IMR-90 (cell line): ENCODE data around the gene HMGXB3. TPM values are rescaled to one million over a fixed set of nuclear protein-coding genes. Genes with fewer than 3 reads are reported as not detected.

ENCODE experiments used
- ATAC-seq: fragments of 200-7000 bp; cut with Tn5 transposase; 2 replicates; pipeline ENCODE4 v1.9.1; 2020; ENCODE audit warnings: low read depth, mild to moderate bottlenecking, moderate library complexity
- BruUV-seq: library from RNA; stranded (reverse); fragments of 400-500 nt; replicated peaks from 2 replicates; lab custom pipeline; 2021; lab: Mats Ljungman, UMichigan
- CTCF ChIA-PET: fragments of 300-600 bp; formaldehyde crosslinking; extraction: SDS; loops from one replicate; lab custom pipeline; 2021; ENCODE audit warnings: antibody characterized with exemption; lab: Yijun Ruan, JAX
- POLR2A ChIA-PET: fragments of 300-600 bp; sonication (Branson Sonifier 250); formaldehyde crosslinking; loops from one replicate; lab custom pipeline; 2022; ENCODE audit warnings: antibody characterized with exemption; ENCODE audit not compliant: unreplicated experiment; lab: Charles Lee
- DNase-seq: peaks from one replicate; pipeline ENCODE4 v3.0.0; 2013
- H2AFZ ChIP-seq: replicated peaks from 2 replicates; pipeline ENCODE3; 2013; ENCODE audit warnings: low read length, mild to moderate bottlenecking; ENCODE audit not compliant: poor library complexity
- H2AK5ac ChIP-seq: 2 replicates; pipeline ENCODE4 v1.6.1; 2013; ENCODE audit warnings: low read depth, low read length, inconsistent platforms
- H2AK9ac ChIP-seq: replicated peaks from 2 replicates; pipeline ENCODE3; 2013; ENCODE audit warnings: mild to moderate bottlenecking, low read depth, low read length, moderate library complexity; ENCODE audit not compliant: poor library complexity
- H2BK120ac ChIP-seq: 2 replicates; pipeline ENCODE4 v1.6.1; 2013; ENCODE audit warnings: low read depth, low read length, inconsistent platforms
- H2BK15ac ChIP-seq: 3 replicates; pipeline ENCODE4 v1.6.1; 2013; ENCODE audit warnings: low read depth, low read length, inconsistent platforms
- H2BK20ac ChIP-seq: 2 replicates; pipeline ENCODE4 v1.6.1; 2013; ENCODE audit warnings: low read depth, mild to moderate bottlenecking, inconsistent platforms, low read length, moderate library complexity
- H2BK5ac ChIP-seq: 2 replicates; pipeline ENCODE4 v1.6.1; 2013; ENCODE audit warnings: mild to moderate bottlenecking, low read depth, low read length, inconsistent platforms; ENCODE audit not compliant: poor library complexity, severe bottlenecking
- H3K14ac ChIP-seq: replicated peaks from 2 replicates; pipeline ENCODE4 v1.6.1; 2013; ENCODE audit warnings: low read depth, low read length, inconsistent platforms
- H3K18ac ChIP-seq: 2 replicates; pipeline ENCODE4 v1.6.1; 2013; ENCODE audit warnings: low read depth, low read length, control low read depth
- H3K23ac ChIP-seq: 2 replicates; pipeline ENCODE4 v1.6.1; 2013; ENCODE audit warnings: low read depth, low read length, inconsistent platforms
- H3K27ac ChIP-seq: 2 replicates; pipeline ENCODE4 v1.5.1; 2013; ENCODE audit warnings: mild to moderate bottlenecking, control low read depth, low read length; ENCODE audit not compliant: insufficient read depth
- H3K27me3 ChIP-seq: 2 replicates; pipeline ENCODE4 v1.6.1; 2013; ENCODE audit warnings: low read length; ENCODE audit not compliant: control insufficient read depth, insufficient read depth
- H3K36me3 ChIP-seq: 2 replicates; pipeline ENCODE4 v1.6.1; 2013; ENCODE audit warnings: low read length, mixed read lengths; ENCODE audit not compliant: control insufficient read depth, insufficient read depth
- H3K4ac ChIP-seq: 2 replicates; pipeline ENCODE4 v1.6.1; 2013; ENCODE audit warnings: low read depth, low read length, inconsistent platforms
- H3K4me1 ChIP-seq: 2 replicates; pipeline ENCODE4 v1.6.1; 2013; ENCODE audit warnings: low read length, mixed read lengths; ENCODE audit not compliant: control insufficient read depth, insufficient read depth
- H3K4me2 ChIP-seq: 2 replicates; pipeline ENCODE4 v1.6.1; 2013; ENCODE audit warnings: low read depth, mild to moderate bottlenecking, control low read depth, low read length, moderate library complexity
- H3K4me3 ChIP-seq: 2 replicates; pipeline ENCODE4 v1.5.1; 2013; ENCODE audit warnings: low read depth, mild to moderate bottlenecking, control low read depth, low read length, moderate library complexity; ENCODE audit not compliant: insufficient read depth
- H3K56ac ChIP-seq: 2 replicates; pipeline ENCODE4 v1.6.1; 2013; ENCODE audit warnings: low read length, inconsistent platforms; ENCODE audit not compliant: insufficient read depth; ENCODE audit errors: extremely low read depth
- H3K79me1 ChIP-seq, 2 experiments: 2 replicates each; pipeline ENCODE4 v1.6.1; 2013; ENCODE audit warnings: low read length in 2 of 2, inconsistent platforms in 1 of 2, low read depth in 1 of 2
- H3K9ac ChIP-seq: 2 replicates; pipeline ENCODE4 v1.6.1; 2013; ENCODE audit warnings: low read depth, low read length, control low read depth
- H3K9me1 ChIP-seq: 2 replicates; pipeline ENCODE4 v1.6.1; 2013; ENCODE audit warnings: low read length, inconsistent platforms; ENCODE audit not compliant: insufficient read depth
- H3K9me3 ChIP-seq: 2 replicates; pipeline ENCODE4 v1.6.1; 2013; ENCODE audit warnings: low read length; ENCODE audit not compliant: control insufficient read depth, insufficient read depth
- H4K20me1 ChIP-seq: 2 replicates; pipeline ENCODE4 v1.6.1; 2013; ENCODE audit warnings: low read length, inconsistent platforms; ENCODE audit not compliant: insufficient read depth
- H4K5ac ChIP-seq: 2 replicates; pipeline ENCODE4 v1.6.1; 2013; ENCODE audit warnings: mild to moderate bottlenecking, low read depth, low read length, control low read depth
- H4K8ac ChIP-seq, 2 experiments: 2 replicates each; pipeline ENCODE4 v1.6.1; 2013; ENCODE audit warnings: low read depth in 2 of 2, low read length in 2 of 2, control low read depth in 1 of 2, inconsistent platforms in 1 of 2
- H4K91ac ChIP-seq: 2 replicates; pipeline ENCODE4 v1.6.1; 2013; ENCODE audit warnings: low read depth, low read length, inconsistent platforms; ENCODE audit not compliant: insufficient read depth
- BHLHE40 ChIP-seq: fragments of 150-350 bp; IDR thresholded peaks from 2 replicates; pipeline ENCODE4 v1.6.1; 2016; ENCODE audit warnings: mild to moderate bottlenecking, low read depth, low read length
- CHD1 ChIP-seq: IDR thresholded peaks from 2 replicates; pipeline ENCODE4 v1.6.1; 2012; ENCODE audit warnings: low read depth, low read length, improper control_type of control experiment
- CTCF ChIP-seq: conservative IDR thresholded peaks from 2 replicates; pipeline ENCODE4 v1.5.1; 2012; ENCODE audit warnings: mild to moderate bottlenecking, low read depth, low read length, improper control_type of control experiment
- ELK1 ChIP-seq: fragments of 150-350 bp; IDR thresholded peaks from 2 replicates; pipeline ENCODE4 v1.6.1; 2016; ENCODE audit warnings: low read depth, mild to moderate bottlenecking, low read length, moderate library complexity, borderline replicate concordance
- FOS ChIP-seq: fragments of 150-350 bp; IDR thresholded peaks from 2 replicates; pipeline ENCODE4 v1.6.1; 2016; ENCODE audit warnings: low read depth, low read length
- MAFK ChIP-seq: IDR thresholded peaks from 2 replicates; pipeline ENCODE4 v1.6.1; 2012; ENCODE audit warnings: low read depth, low read length, improper control_type of control experiment
- MAZ ChIP-seq: IDR thresholded peaks from 2 replicates; pipeline ENCODE4 v1.6.1; 2012; ENCODE audit warnings: low read depth, mild to moderate bottlenecking, low read length, improper control_type of control experiment, moderate library complexity, borderline replicate concordance
- RAD21 ChIP-seq: IDR thresholded peaks from 2 replicates; pipeline ENCODE4 v1.6.1; 2012; ENCODE audit warnings: low read length, improper control_type of control experiment
- RCOR1 ChIP-seq: IDR thresholded peaks from 2 replicates; pipeline ENCODE4 v1.6.1; 2012; ENCODE audit warnings: mild to moderate bottlenecking, low read length, improper control_type of control experiment; ENCODE audit not compliant: insufficient replicate concordance
- RFX5 ChIP-seq: IDR thresholded peaks from 2 replicates; pipeline ENCODE4 v1.8.0; 2012; ENCODE audit warnings: low read depth, mild to moderate bottlenecking, low read length, moderate library complexity
- SMC3 ChIP-seq: fragments of 150-350 bp; IDR thresholded peaks from 2 replicates; pipeline ENCODE4 v1.6.1; 2016; ENCODE audit warnings: low read depth, mild to moderate bottlenecking, antibody characterized with exemption, low read length, moderate library complexity
- USF2 ChIP-seq: fragments of 150-350 bp; IDR thresholded peaks from 2 replicates; pipeline ENCODE4 v1.6.1; 2017; ENCODE audit warnings: mild to moderate bottlenecking, antibody characterized with exemption, low read length, low read depth
- WGBS, 2 experiments: methylation state at CpG; one replicate each; pipeline versions ENCODE4 v1.1.5 to v1.1.7; 2013; ENCODE audit warnings: missing lambda C conversion rate in 2 of 2; ENCODE audit not compliant: insufficient read length in 1 of 2; ENCODE audit errors: extremely low coverage in 2 of 2; 5-methylcytosine and 5-hydroxymethylcytosine counted together
- dilution Hi-C: fragments of 300-500 bp; cut with HindIII; formaldehyde crosslinking; loops from one replicate; pipeline ENCODE4 v1.14.3; 2018; ENCODE audit warnings: low sequenced_read_pairs; ENCODE audit not compliant: unreplicated experiment
- in situ Hi-C: fragments of 300-500 bp; cut with MboI; formaldehyde crosslinking; loops from 3 replicates; pipeline ENCODE4 v1.14.3; 2019; ENCODE audit warnings: low sequenced_read_pairs, inconsistent platforms, mixed read lengths
- intact Hi-C: fragments of 100-400 bp; cut with micrococcal nuclease; formaldehyde crosslinking; loops from 2 replicates; pipeline ENCODE4 v1.10.0; 2022
- polyA plus RNA-seq, 3 experiments: library from polyadenylated mRNA; depleted of rRNA; stranded (reverse); fragments of >200 nt; gene quantifications; 2 replicates each; pipeline ENCODE4 v1.2.3, GENCODE V29; 2012; ENCODE audit warnings: low replicate concordance in 1 of 3
- total RNA-seq: library from RNA; depleted of rRNA; stranded (reverse); fragments of >200 nt; gene quantifications from 2 replicates; pipeline ENCODE4 v1.2.3, GENCODE V29; 2012

HMGXB3 gene
- total and polyA plus RNA-seq, 2 of the 4 experiments (the other 2 are of a cell fraction), result 27.6 to 30.6 TPM

- dilution Hi-C loops (no loop called here), intact Hi-C loops (loop anchor here (5.0 kb wide), 1 partner anchor 44 kb away; no protein-coding TSS in a partner anchor), in situ Hi-C loops (no loop called here)
- no peak overlapping the region for H3K4me2 ChIP-seq
- H4K8ac ChIP-seq, result no peak overlapping the region
- H4K5ac ChIP-seq, result no peak overlapping the region
- no peak overlapping the region for H3K9ac ChIP-seq
- TF ChIP-seq FOS (no peak), BHLHE40 (no peak), RFX5 (no peak), MAFK (no peak), MAZ (no peak), USF2 (no peak), CHD1 (no peak), RCOR1 (no peak), RAD21 (no peak), SMC3 (no peak), ELK1 (no peak), CTCF (no peak)
- peaks cover 3% of the 10 kb centered on the region; the same call in 1 of the 2 replicates for H3K27me3 ChIP-seq
- H4K20me1 ChIP-seq, result no peaks in the 10 kb centered on the region
- ATAC-seq (no peak), DNase-seq (no peak)
- H3K56ac ChIP-seq, result no peak overlapping the region
- H3K4me1 ChIP-seq, result peaks cover 28% of the 10 kb centered on the region
- H2BK5ac ChIP-seq, result no peak overlapping the region
- H2BK120ac ChIP-seq, result no peak overlapping the region
- H3K18ac ChIP-seq, result no peak overlapping the region
- peak overlapping the region; percentile 67; the same call in 1 of the 2 replicates for H2AK5ac ChIP-seq
- ChIA-PET POLR2A (no interaction called here), CTCF (no interaction called here)
- no peak overlapping the region for H2BK15ac ChIP-seq
- no peak overlapping the region for H3K27ac ChIP-seq
- peak overlapping the region; percentile 25 for H2AFZ ChIP-seq
- H3K9me1 ChIP-seq, result peaks cover 36% of the 10 kb centered on the region
- no peaks in the 10 kb centered on the region for H3K36me3 ChIP-seq
- 20% methylated on average over 2 of the region's 4 CpGs; no CpG with 5 or more reads in 1 of the 2 experiments for WGBS, 2 experiments
- no TSS peak for BruUV-seq
- no peak overlapping the region for H2AK9ac ChIP-seq
- H3K4me3 ChIP-seq, result no peak overlapping the region
- peaks cover 6% of the 10 kb centered on the region for H3K9me3 ChIP-seq
- no peaks in the 10 kb centered on the region; a peak in 1 of 4 replicates for H3K79me1 ChIP-seq
- peak overlapping the region; percentile 34; the same call in 1 of the 2 replicates for H3K23ac ChIP-seq
- no peak overlapping the region for H3K14ac ChIP-seq
- no peak overlapping the region for H2BK20ac ChIP-seq
- 0 out of 2 replicates have a peak overlapping the region, but pooled peaks have one; percentile 2 for H4K91ac ChIP-seq
- H3K4ac ChIP-seq, result no peak overlapping the region
Observed at GRCh38 chr5:150068472-150068871, 67.9 kb downstream of the HMGXB3 start.
